Spleen (tissue), 7 donors: Measurements from ENCODE around the gene SARNP.

Experiments used
- CTCF ChIP-seq, 11 experiments: fragments of 200-600 bp in 7 of 11; fragments of 450-650 bp in 4 of 11; sonication (generic) in 4 of 11; IDR thresholded peaks in 8 of 11; conservative IDR thresholded peaks in 3 of 11; 1 replicate in 7 of 11; 2 replicates in 4 of 11; pipeline versions ENCODE4 v1.4.0 to v1.8.0; 2016 to 2021; ENCODE audit warnings: antibody characterized with exemption in 11 of 11, inconsistent platforms in 4 of 11, mild to moderate bottlenecking in 1 of 11
- POLR2A ChIP-seq, 3 donors: fragments of 450-650 bp; IDR thresholded peaks; one replicate each; pipeline ENCODE4 v1.5.1; 2017; ENCODE audit warnings: antibody characterized with exemption in 3 of 3, mild to moderate bottlenecking in 1 of 3
- POLR2AphosphoS5 ChIP-seq, 3 donors: sonication (generic); formaldehyde crosslinking; IDR thresholded peaks; one replicate each; pipeline ENCODE4 v1.5.1; 2017; ENCODE audit warnings: antibody characterized with exemption in 3 of 3
- donor health status: DM: no; HTN: no; CAD: no; lungs with moderate emphysema.
- donor health status: DM: no; HTN: no; CAD: no.
- donor health status: DM: no; HTN: no; CAD: no.

- TF ChIP-seq POLR2A (IDR thresholded peaks at IDR 0.05) = no peak
- TF ChIP-seq CTCF (IDR thresholded peaks at IDR 0.05 in 8 of 11, conservative IDR thresholded peaks at IDR 0.05 in 3 of 11) = no peak
- no peak for TF ChIP-seq POLR2AphosphoS5 (IDR thresholded peaks at IDR 0.05)
These were observed 28.4 kb upstream of the SARNP start for GRCh38 chr12:55845785-55846496.
